HG03575 (cell line): ENCODE data around the gene GDF10.

ENCODE experiments used
- ATAC-seq: cut with Tn5 transposase; IDR thresholded peaks from one replicate; pipeline ENCODE4 v1.9.1; 2021; ENCODE audit not compliant: unreplicated experiment, insufficient number of reproducible peaks, low FRiP score; ENCODE audit errors: extremely low read depth

The GDF10 gene

DNA sequence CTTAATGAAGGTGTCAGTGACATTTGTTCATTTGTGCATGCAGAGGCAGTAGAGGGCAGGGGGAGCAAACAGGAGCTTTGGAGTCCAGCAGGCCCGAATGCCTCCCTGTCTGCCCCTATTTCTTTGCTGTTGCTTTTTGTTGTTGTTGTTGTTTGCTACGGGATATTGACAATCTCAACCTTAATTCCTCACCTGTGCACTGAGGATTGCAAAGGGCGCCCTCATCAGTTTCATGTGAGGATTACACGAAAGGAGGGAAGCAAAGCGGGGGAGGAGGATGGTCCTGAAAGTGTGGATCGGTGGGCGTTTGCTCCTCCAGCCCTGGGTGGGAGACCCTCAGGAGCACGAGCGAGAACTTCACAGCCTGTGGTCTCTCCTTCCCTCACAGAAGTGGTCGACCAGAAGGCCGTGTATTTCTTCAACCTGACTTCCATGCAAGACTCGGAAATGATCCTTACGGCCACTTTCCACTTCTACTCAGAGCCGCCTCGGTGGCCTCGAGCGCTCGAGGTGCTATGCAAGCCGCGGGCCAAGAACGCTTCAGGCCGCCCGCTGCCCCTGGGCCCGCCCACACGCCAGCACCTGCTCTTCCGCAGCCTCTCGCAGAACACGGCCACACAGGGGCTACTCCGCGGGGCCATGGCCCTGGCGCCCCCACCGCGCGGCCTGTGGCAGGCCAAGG is 9.6 kb downstream of the GDF10 start:
- ATAC-seq = no peak

DNA sequence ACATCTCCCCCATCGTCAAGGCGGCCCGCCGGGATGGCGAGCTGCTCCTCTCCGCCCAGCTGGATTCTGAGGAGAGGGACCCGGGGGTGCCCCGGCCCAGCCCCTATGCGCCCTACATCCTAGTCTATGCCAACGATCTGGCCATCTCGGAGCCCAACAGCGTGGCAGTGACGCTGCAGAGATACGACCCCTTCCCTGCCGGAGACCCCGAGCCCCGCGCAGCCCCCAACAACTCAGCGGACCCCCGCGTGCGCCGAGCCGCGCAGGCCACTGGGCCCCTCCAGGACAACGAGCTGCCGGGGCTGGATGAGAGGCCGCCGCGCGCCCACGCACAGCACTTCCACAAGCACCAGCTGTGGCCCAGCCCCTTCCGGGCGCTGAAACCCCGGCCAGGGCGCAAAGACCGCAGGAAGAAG is 10.1 kb downstream of the GDF10 start:
- no peak for ATAC-seq

GRCh38 chr10:47311193-47311931 is 11.4 kb downstream of the GDF10 start:
- ATAC-seq = no peak

GRCh38 chr10:47311932-47312662 is 12.1 kb downstream of the GDF10 start:
- no peak for ATAC-seq

DNA sequence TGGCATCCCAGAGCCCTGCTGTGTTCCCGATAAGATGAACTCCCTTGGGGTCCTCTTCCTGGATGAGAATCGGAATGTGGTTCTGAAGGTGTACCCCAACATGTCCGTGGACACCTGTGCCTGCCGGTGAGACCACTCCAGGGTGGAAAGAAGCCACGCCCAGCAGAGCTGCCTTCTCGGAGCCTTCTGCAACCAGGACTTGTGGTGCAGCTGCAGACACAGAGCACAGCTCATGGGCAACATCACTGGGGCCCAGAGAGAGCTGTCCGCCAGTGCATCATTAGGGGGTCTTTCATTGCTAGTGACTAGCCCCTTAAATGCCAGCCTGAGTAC is 12.6 kb downstream of the GDF10 start:
- no peak for ATAC-seq

GRCh38 chr10:47314416-47314970 is 14.5 kb downstream of the GDF10 start:
- no peak for ATAC-seq

DNA sequence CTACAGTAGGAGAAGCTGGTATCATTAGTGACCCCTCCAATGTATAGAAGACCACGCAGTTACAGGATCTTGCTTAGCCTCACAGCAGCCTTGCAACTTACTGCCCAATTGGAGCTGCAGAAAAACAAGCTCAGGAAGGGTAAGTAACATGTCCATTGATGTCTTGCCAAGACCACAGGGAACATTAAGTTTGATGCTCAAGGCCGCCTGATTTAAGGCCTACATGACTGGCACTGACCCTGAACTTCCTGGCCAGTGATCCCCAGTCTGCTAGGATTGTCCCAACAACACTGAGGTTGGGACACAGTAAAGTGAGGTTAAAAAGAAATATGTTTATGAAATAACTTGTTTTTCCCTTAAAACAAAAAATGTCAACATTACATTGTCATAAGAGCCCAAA is 15.4 kb downstream of the GDF10 start:
- ATAC-seq = no peak

DNA sequence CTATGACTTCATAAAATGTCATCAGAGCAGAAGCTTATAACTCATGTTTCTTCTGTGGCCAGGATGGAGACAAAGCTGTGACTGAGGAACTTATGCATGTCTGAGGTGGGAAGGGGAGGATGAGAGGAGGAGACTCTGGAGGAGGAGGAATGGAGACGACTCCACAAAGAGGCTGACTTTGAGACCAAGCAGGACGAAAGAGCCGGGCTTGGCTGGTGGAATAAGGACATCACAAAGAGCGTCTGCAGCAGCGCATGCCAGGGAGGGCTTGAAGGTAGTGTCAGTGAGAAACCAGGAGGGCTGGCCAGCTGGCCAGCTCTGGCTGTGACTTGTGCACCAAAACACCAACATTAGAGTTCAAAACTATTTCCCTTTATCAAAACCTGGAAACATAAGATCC is 16.1 kb downstream of the GDF10 start:
- no peak for ATAC-seq

DNA sequence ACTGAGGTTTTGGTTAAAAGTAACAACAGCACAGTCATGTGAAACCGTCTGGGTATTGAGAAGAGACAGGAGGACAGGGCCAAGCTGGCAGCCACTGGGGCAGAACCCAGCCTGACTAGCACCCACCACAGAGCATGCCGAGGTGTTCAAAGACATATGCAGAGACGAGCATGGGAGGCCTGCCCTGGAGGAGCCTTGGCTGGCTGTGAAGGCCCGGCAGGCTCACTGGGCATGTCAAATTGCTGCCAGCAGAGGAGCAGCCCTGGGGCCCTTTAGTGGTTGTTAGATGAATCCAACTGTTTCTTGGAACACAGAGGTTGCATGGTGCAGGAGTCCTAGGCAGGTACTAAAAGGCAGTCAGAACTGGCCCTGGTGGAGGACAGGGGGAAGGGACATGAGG is 17.3 kb downstream of the GDF10 start:
- ATAC-seq = no peak

DNA sequence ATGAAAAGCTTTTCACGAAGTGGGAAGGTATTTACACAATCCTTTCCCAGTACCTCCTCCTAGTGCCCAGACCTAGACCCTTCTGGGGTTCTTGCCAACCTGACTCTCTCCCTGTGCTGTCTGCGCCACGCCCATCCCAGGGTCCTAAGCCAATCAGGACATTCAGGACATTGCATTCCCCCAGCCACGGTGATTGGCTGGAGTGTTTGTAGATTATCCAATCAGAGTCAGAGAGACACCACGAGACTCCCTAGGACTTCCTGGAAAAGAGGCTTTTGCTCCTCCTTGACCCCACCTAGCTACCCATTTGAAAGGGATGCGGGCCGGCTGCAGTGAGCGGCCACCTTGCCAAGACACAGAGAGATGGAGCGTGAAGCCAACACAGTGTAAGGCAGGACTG is 18.7 kb downstream of the GDF10 start:
- ATAC-seq = no peak

- ATAC-seq = no peak
Observed at GRCh38 chr10:47319784-47320183, 19.8 kb downstream of the GDF10 start.

DNA sequence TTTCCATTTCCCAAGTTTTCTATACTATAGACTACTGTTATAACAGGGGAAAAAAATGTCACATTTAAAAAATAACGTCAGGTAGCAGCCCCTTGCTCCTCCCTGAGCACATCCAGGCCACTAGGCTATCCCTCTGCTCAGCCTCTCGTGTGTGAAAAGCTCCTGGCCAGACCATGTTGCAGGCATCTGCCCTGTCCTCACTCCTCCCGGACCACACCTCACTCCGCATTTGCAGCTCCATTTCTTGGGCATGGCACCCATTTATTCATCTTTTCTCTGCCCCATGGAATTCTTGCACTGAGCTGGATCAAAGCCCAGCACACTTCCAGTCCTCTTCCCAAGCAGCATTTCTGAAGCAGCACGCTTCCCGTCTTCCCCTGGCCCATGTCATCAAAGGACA is 20.8 kb downstream of the GDF10 start:
- no peak for ATAC-seq

- ATAC-seq = no peak
Observed at GRCh38 chr10:47321521-47322195, 21.7 kb downstream of the GDF10 start.

GRCh38 chr10:47322300-47323061 is 22.5 kb downstream of the GDF10 start, which contains the start of gene GDF2:
GDF2 (plus strand) TSS chr10:47322454; CDS start chr10:47322669, 215 bp downstream.
- no peak for ATAC-seq

DNA sequence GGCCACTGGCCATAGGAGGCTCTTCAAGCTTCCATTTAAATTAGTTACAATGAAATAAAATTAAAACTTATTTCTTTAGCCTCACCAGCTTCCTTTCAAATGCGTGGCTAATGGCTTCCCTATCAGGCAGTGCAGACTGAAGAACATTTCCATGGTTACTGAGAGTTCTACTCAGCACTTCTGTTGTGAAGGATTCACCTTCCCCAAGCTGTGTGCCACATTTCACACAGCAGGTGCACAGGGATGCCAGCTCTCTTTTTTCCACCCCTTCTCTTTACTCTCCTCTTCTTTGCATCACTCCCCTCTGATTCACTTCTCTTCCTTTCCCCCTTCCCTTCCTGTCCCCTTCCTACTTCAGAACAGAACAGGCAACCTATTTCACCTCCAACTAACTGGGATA is 23.1 kb downstream of the GDF10 start:
- no peak for ATAC-seq

GRCh38 chr10:47323636-47324296 is 23.8 kb downstream of the GDF10 start:
- ATAC-seq = no peak

DNA sequence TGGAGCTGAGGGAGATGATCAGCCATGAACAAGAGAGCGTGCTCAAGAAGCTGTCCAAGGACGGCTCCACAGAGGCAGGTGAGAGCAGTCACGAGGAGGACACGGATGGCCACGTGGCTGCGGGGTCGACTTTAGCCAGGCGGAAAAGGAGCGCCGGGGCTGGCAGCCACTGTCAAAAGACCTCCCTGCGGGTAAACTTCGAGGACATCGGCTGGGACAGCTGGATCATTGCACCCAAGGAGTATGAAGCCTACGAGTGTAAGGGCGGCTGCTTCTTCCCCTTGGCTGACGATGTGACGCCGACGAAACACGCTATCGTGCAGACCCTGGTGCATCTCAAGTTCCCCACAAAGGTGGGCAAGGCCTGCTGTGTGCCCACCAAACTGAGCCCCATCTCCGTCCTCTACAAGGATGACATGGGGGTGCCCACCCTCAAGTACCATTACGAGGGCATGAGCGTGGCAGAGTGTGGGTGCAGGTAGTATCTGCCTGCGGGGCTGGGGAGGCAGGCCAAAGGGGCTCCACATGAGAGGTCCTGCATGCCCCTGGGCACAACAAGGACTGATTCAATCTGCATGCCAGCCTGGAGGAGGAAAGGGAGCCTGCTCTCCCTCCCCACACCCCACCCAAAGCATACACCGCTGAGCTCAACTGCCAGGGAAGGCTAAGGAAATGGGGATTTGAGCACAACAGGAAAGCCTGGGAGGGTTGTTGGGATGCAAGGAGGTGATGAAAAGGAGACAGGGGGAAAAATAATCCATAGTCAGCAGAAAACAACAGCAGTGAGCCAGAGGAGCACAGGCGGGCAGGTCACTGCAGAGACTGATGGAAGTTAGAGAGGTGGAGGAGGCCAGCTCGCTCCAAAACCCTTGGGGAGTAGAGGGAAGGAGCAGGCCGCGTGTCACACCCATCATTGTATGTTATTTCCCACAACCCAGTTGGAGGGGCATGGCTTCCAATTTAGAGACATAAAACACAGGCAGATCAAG is 25.6 kb downstream of the GDF10 start:
- no peak for ATAC-seq
